ENCODE measurements around the gene USP2.

GRCh38 chr11:119319700-119320239 lies 61.7 kb downstream of the USP2 start:
- TF ChIP-seq GATA3 (IDR thresholded peaks at IDR 0.05; ENCODE audit: low read depth, low read length) (no peak), GATA2 (IDR thresholded peaks at IDR 0.05; ENCODE audit: low read depth, low read length) (no peak)
